Upper lobe of right lung (tissue), 1 donor: ENCODE data around the gene PROSER3. TPM values are rescaled to one million over a fixed set of nuclear protein-coding genes. Genes with fewer than 3 reads are reported as not detected.
"Not testable (repeated sequence)": the region's sequence is repeated elsewhere in the genome, so short reads cannot be mapped to it uniquely, and the experiment has no call there.

ENCODE experiments used
- ATAC-seq: fragments of 200-7000 bp; cut with Tn5 transposase; one replicate; pipeline ENCODE4 v1.9.1; 2020; ENCODE audit warnings: mild to moderate bottlenecking, moderate library complexity
- DNase-seq: peaks from one replicate; pipeline ENCODE4 v3.0.0-alpha.2; 2020
- H3K27ac ChIP-seq: fragments of 200-600 bp; one replicate; pipeline ENCODE4 v1.8.0; 2022
- H3K27me3 ChIP-seq: fragments of 200-600 bp; one replicate; pipeline ENCODE4 v1.8.0; 2022; ENCODE audit warnings: mild to moderate bottlenecking
- H3K36me3 ChIP-seq: fragments of 200-600 bp; one replicate; pipeline ENCODE4 v1.8.0; 2022
- H3K4me1 ChIP-seq: fragments of 200-600 bp; one replicate; pipeline ENCODE4 v1.8.0; 2022
- H3K4me3 ChIP-seq: fragments of 200-600 bp; one replicate; pipeline ENCODE4 v1.8.0; 2022; ENCODE audit warnings: mild to moderate bottlenecking
- H3K9me3 ChIP-seq: fragments of 200-600 bp; one replicate; pipeline ENCODE4 v1.8.0; 2022
- CTCF ChIP-seq: fragments of 200-600 bp; IDR thresholded peaks from one replicate; pipeline ENCODE4 v1.8.0; 2022; ENCODE audit warnings: antibody characterized with exemption
- intact Hi-C: fragments of 100-400 bp; cut with DNase I; formaldehyde crosslinking; loops from one replicate; pipeline ENCODE4 v1.11.0; 2022
- total RNA-seq: library from RNA; stranded (reverse); fragmentation: NEBNext Ultra II Directional; extraction: Animal tissue kit (Norgen Biotek cat#: 25700); gene quantifications from one replicate; pipeline ENCODE4 v1.2.1, GENCODE V29; 2021
- donor health status: DM: no; HTN: yes; CAD: no; lungs with severe emphysema.

PROSER3 gene
- total RNA-seq, 1 donor from 2014 or later, result 18.2 TPM

- Histone ChIP-seq H3K4me3 (no peak overlapping the region), H3K9me3 (no peaks in the 10 kb centered on the region), H3K4me1 (peaks cover 12% of the 10 kb centered on the region), H3K27ac (no peak overlapping the region), H3K36me3 (peaks cover 62% of the 10 kb centered on the region), H3K27me3 (no peaks in the 10 kb centered on the region)
- DNase-seq (no peak), ATAC-seq (no peak)
- TF ChIP-seq CTCF, result no peak
- intact Hi-C loops, result no loop called here
Measured at GRCh38 chr19:35721374-35721773, 36.6 kb upstream of the PROSER3 start.

- TF ChIP-seq CTCF, result no peak
- no peaks in the 10 kb centered on the region for H3K27me3 ChIP-seq
- no peak overlapping the region for H3K4me3 ChIP-seq
- DNase-seq, result no peak
- peaks cover 72% of the 10 kb centered on the region for H3K36me3 ChIP-seq
- no peaks in the 10 kb centered on the region for H3K9me3 ChIP-seq
- intact Hi-C loops, result no loop called here
- no peak overlapping the region for H3K27ac ChIP-seq
- peaks cover 11% of the 10 kb centered on the region for H3K4me1 ChIP-seq
- ATAC-seq, result no peak
Measured at GRCh38 chr19:35722461-35722860, 35.5 kb upstream of the PROSER3 start.

DNA sequence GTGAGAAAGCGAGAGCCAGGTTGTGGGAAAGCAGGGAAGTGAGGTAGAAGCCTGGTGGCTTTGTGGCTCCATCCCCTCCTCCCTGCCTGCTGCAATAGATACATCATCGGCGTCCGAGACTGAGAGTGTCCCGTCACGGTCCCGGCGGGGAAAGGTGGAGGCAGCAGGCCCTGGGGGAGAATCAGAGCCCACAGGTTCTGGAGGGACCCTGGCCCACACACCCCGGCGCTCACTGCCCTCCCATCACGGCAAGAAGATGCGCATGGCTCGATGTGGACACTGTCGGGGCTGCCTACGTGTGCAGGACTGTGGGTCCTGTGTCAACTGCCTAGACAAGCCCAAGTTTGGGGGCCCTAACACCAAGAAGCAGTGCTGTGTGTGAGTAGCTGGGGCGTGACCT is 35.1 kb upstream of the PROSER3 start:
- Histone ChIP-seq H3K4me3 (no peak overlapping the region), H3K36me3 (peaks cover 77% of the 10 kb centered on the region), H3K27ac (no peak overlapping the region), H3K27me3 (no peaks in the 10 kb centered on the region), H3K9me3 (no peaks in the 10 kb centered on the region), H3K4me1 (peaks cover 11% of the 10 kb centered on the region)
- ATAC-seq, result no peak
- DNase-seq, result no peak
- intact Hi-C loops, result no loop called here
- no peak for TF ChIP-seq CTCF

GRCh38 chr19:35723671-35724070 is 34.3 kb upstream of the PROSER3 start:
- peaks cover 85% of the 10 kb centered on the region for H3K36me3 ChIP-seq
- intact Hi-C loops, result no loop called here
- no peak for DNase-seq
- H3K9me3 ChIP-seq, result no peaks in the 10 kb centered on the region
- no peak overlapping the region for H3K27ac ChIP-seq
- ATAC-seq, result no peak
- peaks cover 10% of the 10 kb centered on the region for H3K4me1 ChIP-seq
- TF ChIP-seq CTCF, result no peak
- H3K27me3 ChIP-seq, result no peaks in the 10 kb centered on the region
- no peak overlapping the region for H3K4me3 ChIP-seq

DNA sequence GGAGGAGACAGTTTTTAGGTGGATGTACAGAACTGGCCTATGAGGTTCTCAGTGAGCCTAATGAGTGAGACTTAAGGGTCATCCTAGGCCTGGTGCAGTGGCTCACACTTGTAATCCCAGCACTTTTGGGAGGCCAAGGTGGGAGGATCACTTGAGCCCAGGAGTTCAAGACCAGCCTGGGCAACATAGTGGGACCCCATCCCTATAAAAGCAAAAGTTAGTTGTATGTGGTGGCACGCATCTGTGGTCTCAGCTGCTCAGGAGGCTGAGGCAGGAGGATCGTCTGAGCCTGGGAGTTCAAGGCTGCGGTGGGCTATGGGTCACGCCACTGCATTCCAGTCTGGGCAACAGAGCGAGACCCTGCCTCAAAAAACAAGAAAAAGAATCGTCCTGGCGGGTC is 33.8 kb upstream of the PROSER3 start:
- H3K4me3 ChIP-seq, H3K27me3 ChIP-seq, H3K27ac ChIP-seq, DNase-seq, intact Hi-C loops, H3K9me3 ChIP-seq, ATAC-seq, H3K4me1 ChIP-seq: not testable (repeated sequence)
- peaks cover 89% of the 10 kb centered on the region for H3K36me3 ChIP-seq

DNA sequence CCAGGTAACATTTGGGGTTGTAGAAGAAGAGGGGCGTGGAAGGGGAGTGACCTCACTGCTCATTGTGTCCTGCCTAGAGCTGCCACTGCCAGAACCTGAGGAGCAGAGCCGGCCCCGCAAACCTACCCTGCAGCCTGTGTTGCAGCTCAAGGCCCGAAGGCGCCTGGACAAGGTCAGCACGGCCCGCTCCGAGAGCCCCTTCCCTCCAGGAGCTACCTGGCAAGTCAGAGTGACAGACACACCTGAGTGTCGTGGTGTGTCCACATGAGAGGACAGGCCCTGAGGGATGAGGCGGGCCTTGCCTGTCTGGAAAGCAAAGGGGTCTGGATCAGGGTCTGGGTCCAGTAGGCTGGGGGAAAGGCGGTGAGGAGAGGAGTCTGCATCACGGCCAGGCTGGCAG is 33.4 kb upstream of the PROSER3 start:
- no peak overlapping the region for H3K27ac ChIP-seq
- ATAC-seq (no peak), DNase-seq (no peak)
- no peak overlapping the region for H3K4me3 ChIP-seq
- intact Hi-C loops, result no loop called here
- H3K9me3 ChIP-seq, result no peaks in the 10 kb centered on the region
- TF ChIP-seq CTCF, result no peak
- H3K4me1 ChIP-seq, result peaks cover under 1% of the 10 kb centered on the region
- H3K36me3 ChIP-seq, result peaks cover 93% of the 10 kb centered on the region
- H3K27me3 ChIP-seq, result no peaks in the 10 kb centered on the region
